A673 (cell line): ENCODE measurements around the gene NUBPL.

Source experiments
- EZH2 ChIP-seq: fragments of 200-600 bp; sonication (generic); IDR thresholded peaks from 2 replicates; pipeline ENCODE4 v1.6.1; 2017; ENCODE audit warnings: borderline replicate concordance, low read depth, mild to moderate bottlenecking, mixed read lengths, antibody characterized with exemption, low read length; ENCODE audit not compliant: poor library complexity, severe bottlenecking
- TF ChIP-seq, protein P1 (sequence below): fragments of 300-800, 200-600 bp; sonication (generic); conservative IDR thresholded peaks from 2 replicates; pipeline ENCODE4 v1.5.1; 2017; ENCODE audit warnings: low read depth, mild to moderate bottlenecking, antibody characterized with exemption, low read length, moderate library complexity, mixed read lengths

- TF ChIP-seq, protein P1, sequence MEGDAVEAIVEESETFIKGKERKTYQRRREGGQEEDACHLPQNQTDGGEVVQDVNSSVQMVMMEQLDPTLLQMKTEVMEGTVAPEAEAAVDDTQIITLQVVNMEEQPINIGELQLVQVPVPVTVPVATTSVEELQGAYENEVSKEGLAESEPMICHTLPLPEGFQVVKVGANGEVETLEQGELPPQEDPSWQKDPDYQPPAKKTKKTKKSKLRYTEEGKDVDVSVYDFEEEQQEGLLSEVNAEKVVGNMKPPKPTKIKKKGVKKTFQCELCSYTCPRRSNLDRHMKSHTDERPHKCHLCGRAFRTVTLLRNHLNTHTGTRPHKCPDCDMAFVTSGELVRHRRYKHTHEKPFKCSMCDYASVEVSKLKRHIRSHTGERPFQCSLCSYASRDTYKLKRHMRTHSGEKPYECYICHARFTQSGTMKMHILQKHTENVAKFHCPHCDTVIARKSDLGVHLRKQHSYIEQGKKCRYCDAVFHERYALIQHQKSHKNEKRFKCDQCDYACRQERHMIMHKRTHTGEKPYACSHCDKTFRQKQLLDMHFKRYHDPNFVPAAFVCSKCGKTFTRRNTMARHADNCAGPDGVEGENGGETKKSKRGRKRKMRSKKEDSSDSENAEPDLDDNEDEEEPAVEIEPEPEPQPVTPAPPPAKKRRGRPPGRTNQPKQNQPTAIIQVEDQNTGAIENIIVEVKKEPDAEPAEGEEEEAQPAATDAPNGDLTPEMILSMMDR: no peak
- no peak for TF ChIP-seq EZH2
Measured at GRCh38 chr14:31766315-31766892, 205.2 kb downstream of the NUBPL start.
